Subcutaneous abdominal adipose tissue (tissue), 5 donors: ENCODE results near the gene CAPN9.

ENCODE experiments used
- H3K27ac ChIP-seq: one replicate; pipeline ENCODE4 v1.7.0; 2013; ENCODE audit warnings: low read depth, mild to moderate bottlenecking, inconsistent platforms, low read length, moderate library complexity
- H3K27me3 ChIP-seq, 5 donors: one replicate each; pipeline ENCODE4 v1.7.0; 2013; ENCODE audit warnings: low read length in 5 of 5, inconsistent platforms in 1 of 5; ENCODE audit not compliant: control insufficient read depth in 5 of 5, insufficient read depth in 4 of 5
- H3K36me3 ChIP-seq, 5 donors: one replicate each; pipeline ENCODE4 v1.7.0; 2013; ENCODE audit warnings: low read length in 5 of 5; ENCODE audit not compliant: control insufficient read depth in 5 of 5, insufficient read depth in 5 of 5
- H3K4me1 ChIP-seq, 5 donors: one replicate each; pipeline ENCODE4 v1.7.0; 2013; ENCODE audit warnings: low read length in 5 of 5, mild to moderate bottlenecking in 3 of 5, moderate library complexity in 1 of 5; ENCODE audit not compliant: control insufficient read depth in 5 of 5, insufficient read depth in 5 of 5
- H3K4me3 ChIP-seq, 5 donors: one replicate each; pipeline ENCODE4 v1.7.0; 2013; ENCODE audit warnings: low read length in 5 of 5, low read depth in 1 of 5
- H3K9ac ChIP-seq, 5 donors: one replicate each; pipeline ENCODE4 v1.7.0; 2013; ENCODE audit warnings: low read length in 5 of 5, mild to moderate bottlenecking in 4 of 5, moderate library complexity in 3 of 5
- H3K9me3 ChIP-seq, 5 donors: one replicate each; pipeline ENCODE4 v1.7.0; 2013; ENCODE audit warnings: low read length in 5 of 5; ENCODE audit not compliant: control insufficient read depth in 5 of 5
- donor health status: healthy.
- donor health status: healthy.
- donor health status: healthy.
- donor health status: healthy.
- donor health status: healthy.

The CAPN9 gene

DNA sequence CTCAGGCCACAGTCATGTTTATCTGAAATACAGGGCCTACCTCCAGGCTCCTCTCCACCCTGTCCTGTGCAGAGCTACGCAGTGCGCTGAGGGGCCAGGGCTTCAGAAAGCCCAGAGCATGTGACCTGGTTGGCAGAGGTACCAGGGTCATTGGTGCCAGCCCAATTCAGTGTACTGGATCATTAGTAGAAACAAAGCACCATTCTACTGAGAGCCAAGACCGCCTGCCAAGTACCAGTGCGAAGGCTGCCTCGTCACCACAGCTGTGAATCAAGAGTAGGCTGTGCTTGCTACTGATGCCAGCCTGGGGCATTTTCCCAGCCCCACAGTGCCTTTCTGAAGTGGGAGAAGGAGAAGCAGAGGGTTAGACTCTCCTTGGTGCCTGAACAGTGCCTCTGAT, 59.8 kb downstream of the CAPN9 start:
- Histone ChIP-seq H3K4me1 (peaks cover 0 to 24% (median 16%) of the 10 kb centered on the region in 5 donors), H3K27ac (no peak overlapping the region), H3K9ac (no peak overlapping the region)

DNA sequence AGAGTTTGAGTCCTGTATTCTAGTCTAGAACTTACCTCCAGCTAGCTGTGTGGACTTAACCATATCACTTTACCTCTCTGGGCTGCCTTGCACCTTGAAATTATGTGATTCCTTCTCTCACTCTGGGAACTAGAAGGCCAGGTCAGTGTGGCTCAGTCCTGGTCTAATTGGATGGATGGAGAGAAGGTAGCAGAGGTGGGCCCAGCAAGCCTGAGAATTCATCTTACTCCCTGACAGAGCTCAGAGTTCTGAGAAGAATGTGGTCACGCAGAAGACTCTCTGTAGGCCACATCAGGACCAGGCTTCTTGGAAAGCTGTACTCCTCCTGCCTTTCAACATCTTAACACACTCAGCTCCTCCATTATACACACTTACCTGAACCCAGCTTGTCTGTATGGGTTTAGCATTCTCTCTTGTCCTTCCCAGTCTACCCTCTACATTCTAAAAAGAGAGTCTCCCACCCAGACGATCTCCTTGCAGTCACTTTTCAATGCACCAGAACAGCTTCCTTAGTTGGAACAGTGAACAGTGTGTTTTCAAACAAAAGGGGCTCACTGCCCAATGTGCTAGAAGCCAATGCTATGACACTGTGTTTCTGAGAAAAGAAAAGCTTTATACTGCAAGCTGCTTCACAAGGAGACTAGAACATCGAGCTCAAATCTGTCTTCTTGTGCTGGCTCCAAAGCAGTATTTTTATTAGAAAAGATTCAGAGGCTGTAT, 60.5 kb downstream of the CAPN9 start:
- no peak overlapping the region for H3K4me3 ChIP-seq
- peaks cover 0 to 24% (median 16%) of the 10 kb centered on the region in 5 donors for H3K4me1 ChIP-seq
- no peaks in the 10 kb centered on the region for H3K27me3 ChIP-seq
- H3K36me3 ChIP-seq: no peaks in the 10 kb centered on the region
- H3K27ac ChIP-seq: no peak overlapping the region
- H3K9me3 ChIP-seq: peaks cover 0 to 5% (median 4%) of the 10 kb centered on the region in 5 donors
- no peak overlapping the region for H3K9ac ChIP-seq

More for the DNA sequence above, 59.8 kb downstream of the CAPN9 start:
- Histone ChIP-seq H3K27me3 (no peaks in the 10 kb centered on the region), H3K9me3 (no peaks in the 10 kb centered on the region), H3K4me3 (no peak overlapping the region), H3K36me3 (no peaks in the 10 kb centered on the region)

DNA sequence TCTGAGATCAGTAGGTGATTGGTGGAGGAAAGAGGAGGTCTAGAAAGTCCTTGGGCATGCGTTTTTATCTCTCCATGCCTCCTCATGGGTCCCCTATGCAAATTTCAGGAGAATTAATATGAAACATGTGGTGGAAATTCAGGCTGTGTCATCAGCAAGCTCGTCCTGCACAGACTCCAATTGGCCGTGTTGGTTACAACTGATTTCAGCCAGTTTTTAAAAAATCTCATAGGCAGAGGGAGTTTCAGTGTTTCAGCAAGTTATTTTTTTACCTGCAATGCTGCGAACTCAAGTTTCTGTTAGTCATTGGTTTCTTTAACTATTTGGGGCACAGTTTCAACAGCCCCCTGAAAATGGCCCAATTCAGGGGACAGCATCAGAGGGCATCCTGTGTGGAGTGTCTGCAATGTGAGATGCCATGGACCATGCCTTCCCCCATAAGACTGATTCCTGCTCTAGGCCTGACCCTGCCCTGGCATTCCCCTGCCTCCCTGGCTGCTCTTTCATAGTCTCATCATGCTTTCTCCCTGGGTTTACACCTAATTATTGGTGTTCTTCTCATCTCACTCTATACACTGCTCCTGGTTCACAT, 61.2 kb downstream of the CAPN9 start:
- Histone ChIP-seq H3K9ac (no peak overlapping the region), H3K9me3 (peaks cover 0 to 8% (median 4%) of the 10 kb centered on the region in 5 donors), H3K4me1 (peaks cover 0 to 24% (median 16%) of the 10 kb centered on the region in 5 donors), H3K27me3 (no peaks in the 10 kb centered on the region), H3K4me3 (no peak overlapping the region), H3K27ac (no peak overlapping the region), H3K36me3 (no peaks in the 10 kb centered on the region)

DNA sequence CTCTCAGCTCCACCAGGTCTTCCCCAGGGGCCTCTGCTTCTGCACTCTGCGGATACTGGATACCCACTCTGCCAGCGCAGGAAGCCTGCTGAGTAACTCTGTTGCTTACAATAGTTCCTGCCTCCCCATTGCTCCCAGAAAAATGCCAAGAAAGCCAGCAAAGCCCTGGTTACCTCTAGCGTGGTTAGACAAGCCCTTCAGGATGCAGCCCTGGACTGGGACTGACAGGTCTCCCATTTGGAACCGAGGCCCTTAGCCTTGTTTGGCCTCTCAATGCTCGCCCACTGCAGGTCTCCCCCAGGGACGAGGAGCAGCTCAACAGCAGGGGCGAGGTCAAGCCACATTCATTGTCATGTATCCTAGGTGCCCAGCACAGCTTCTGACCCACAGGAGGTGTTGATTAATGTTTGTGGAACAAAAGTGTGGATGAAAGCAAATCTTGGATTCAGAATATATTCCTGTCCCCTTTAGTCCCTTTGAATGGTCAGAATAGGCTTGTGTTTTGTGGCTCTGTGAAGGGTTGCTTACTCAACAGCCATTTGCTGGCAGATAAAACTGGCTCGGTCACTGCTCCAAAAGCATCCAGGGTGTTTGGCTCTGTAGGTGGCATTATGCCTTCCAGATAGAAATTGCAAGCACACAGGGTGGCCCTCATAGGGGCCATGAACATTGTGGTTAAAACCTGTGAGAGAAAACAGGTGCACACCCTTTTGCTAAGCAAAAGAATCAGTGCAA, 62.2 kb downstream of the CAPN9 start:
- H3K27ac ChIP-seq: no peak overlapping the region
- peaks cover 0 to 8% (median 4%) of the 10 kb centered on the region in 5 donors for H3K9me3 ChIP-seq
- H3K36me3 ChIP-seq: no peaks in the 10 kb centered on the region
- H3K9ac ChIP-seq: no peak overlapping the region
- H3K4me1 ChIP-seq: peaks cover 0 to 24% (median 16%) of the 10 kb centered on the region in 5 donors
- H3K4me3 ChIP-seq: no peak overlapping the region
- H3K27me3 ChIP-seq: no peaks in the 10 kb centered on the region

- H3K4me3 ChIP-seq: no peak overlapping the region
- H3K9ac ChIP-seq: no peak overlapping the region
- H3K27ac ChIP-seq: no peak overlapping the region
- no peaks in the 10 kb centered on the region for H3K27me3 ChIP-seq
- peaks cover 0 to 8% (median 4%) of the 10 kb centered on the region in 5 donors for H3K9me3 ChIP-seq
- peaks cover 0 to 17% (median 7%) of the 10 kb centered on the region in 5 donors for H3K4me1 ChIP-seq
- H3K36me3 ChIP-seq: no peaks in the 10 kb centered on the region
These were observed 65.4 kb downstream of the CAPN9 start for GRCh38 chr1:230812568-230812967.

GRCh38 chr1:230814949-230815692, 67.9 kb downstream of the CAPN9 start:
- no peak overlapping the region for H3K4me3 ChIP-seq
- no peaks in the 10 kb centered on the region for H3K4me1 ChIP-seq
- H3K36me3 ChIP-seq: no peaks in the 10 kb centered on the region
- H3K9me3 ChIP-seq: peaks cover 0 to 8% (median 4%) of the 10 kb centered on the region in 5 donors
- H3K9ac ChIP-seq: no peak overlapping the region
- H3K27ac ChIP-seq: no peak overlapping the region
- no peaks in the 10 kb centered on the region for H3K27me3 ChIP-seq

- no peak overlapping the region for H3K9ac ChIP-seq
- H3K27ac ChIP-seq: no peak overlapping the region
- H3K9me3 ChIP-seq: peaks cover 0 to 8% (median 4%) of the 10 kb centered on the region in 5 donors
- no peaks in the 10 kb centered on the region for H3K4me1 ChIP-seq
- no peak overlapping the region for H3K4me3 ChIP-seq
- H3K36me3 ChIP-seq: no peaks in the 10 kb centered on the region
- no peaks in the 10 kb centered on the region for H3K27me3 ChIP-seq
These were observed 68.8 kb downstream of the CAPN9 start for GRCh38 chr1:230816018-230816417.

DNA sequence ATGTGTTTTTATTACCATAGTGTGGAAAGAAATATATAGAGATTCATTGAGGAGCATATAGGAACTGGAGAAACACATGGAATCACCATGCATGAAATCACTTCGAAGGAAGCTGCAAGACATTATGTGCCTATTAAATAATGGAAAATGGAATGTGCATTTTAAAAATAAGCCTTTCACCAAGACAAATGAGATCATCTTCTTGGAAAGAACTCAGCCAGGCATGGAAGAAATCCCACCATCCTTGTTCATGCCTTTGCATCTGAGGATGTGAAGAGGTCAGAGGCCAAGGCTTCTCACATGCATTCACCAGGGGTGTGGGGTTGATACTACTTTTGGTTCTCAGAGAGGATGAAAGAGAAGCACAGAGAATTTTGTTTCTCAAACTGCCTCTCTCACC, 71.2 kb downstream of the CAPN9 start:
- Histone ChIP-seq H3K27me3 (no peaks in the 10 kb centered on the region), H3K4me3 (no peak overlapping the region), H3K36me3 (no peaks in the 10 kb centered on the region), H3K9ac (no peak overlapping the region), H3K27ac (no peak overlapping the region), H3K4me1 (peaks cover 0 to 20% (median 12%) of the 10 kb centered on the region in 5 donors), H3K9me3 (no peaks in the 10 kb centered on the region)

DNA sequence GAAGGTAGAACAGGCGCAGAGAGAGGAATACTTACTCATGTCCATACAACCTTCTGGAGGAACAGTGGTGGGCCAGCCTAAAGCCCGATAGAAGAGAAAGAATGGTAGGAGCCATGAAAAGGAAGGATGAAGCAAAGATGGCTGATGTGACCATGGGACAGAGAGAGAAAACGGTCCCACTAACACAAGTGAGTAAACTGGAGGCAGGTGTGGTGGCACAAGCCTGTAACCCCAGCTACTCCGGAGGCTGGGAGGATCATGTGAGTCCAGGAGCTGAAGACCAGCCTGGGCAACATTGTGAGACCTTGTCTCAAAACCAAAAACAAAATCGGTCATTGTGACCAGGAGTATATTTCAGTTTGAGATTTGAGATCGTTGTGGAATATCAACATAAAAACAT, 71.7 kb downstream of the CAPN9 start:
- Histone ChIP-seq H3K9me3 (no peaks in the 10 kb centered on the region), H3K36me3 (no peaks in the 10 kb centered on the region), H3K9ac (no peak overlapping the region), H3K27ac (no peak overlapping the region), H3K27me3 (no peaks in the 10 kb centered on the region), H3K4me1 (peaks cover 0 to 26% (median 12%) of the 10 kb centered on the region in 5 donors), H3K4me3 (no peak overlapping the region)
